Esophagus squamous epithelium (tissue), 4 donors: Measurements from ENCODE around the gene AOC2.

Experiments used
- POLR2A ChIP-seq, 4 donors: fragments of 450-650 bp; IDR thresholded peaks; one replicate each; pipeline ENCODE4 v1.6.1; 2017; ENCODE audit warnings: antibody characterized with exemption in 4 of 4, mild to moderate bottlenecking in 4 of 4, moderate library complexity in 3 of 4
- TF ChIP-seq, protein P1 (sequence below), 6 experiments: fragments of 450-650 bp in 4 of 6; fragments of 200-600 bp in 2 of 6; sonication (generic) in 2 of 6; IDR thresholded peaks; one replicate each; pipeline ENCODE4 v1.5.1; 2016 to 2019; ENCODE audit warnings: antibody characterized with exemption in 6 of 6, mild to moderate bottlenecking in 4 of 6, moderate library complexity in 4 of 6

DNA sequence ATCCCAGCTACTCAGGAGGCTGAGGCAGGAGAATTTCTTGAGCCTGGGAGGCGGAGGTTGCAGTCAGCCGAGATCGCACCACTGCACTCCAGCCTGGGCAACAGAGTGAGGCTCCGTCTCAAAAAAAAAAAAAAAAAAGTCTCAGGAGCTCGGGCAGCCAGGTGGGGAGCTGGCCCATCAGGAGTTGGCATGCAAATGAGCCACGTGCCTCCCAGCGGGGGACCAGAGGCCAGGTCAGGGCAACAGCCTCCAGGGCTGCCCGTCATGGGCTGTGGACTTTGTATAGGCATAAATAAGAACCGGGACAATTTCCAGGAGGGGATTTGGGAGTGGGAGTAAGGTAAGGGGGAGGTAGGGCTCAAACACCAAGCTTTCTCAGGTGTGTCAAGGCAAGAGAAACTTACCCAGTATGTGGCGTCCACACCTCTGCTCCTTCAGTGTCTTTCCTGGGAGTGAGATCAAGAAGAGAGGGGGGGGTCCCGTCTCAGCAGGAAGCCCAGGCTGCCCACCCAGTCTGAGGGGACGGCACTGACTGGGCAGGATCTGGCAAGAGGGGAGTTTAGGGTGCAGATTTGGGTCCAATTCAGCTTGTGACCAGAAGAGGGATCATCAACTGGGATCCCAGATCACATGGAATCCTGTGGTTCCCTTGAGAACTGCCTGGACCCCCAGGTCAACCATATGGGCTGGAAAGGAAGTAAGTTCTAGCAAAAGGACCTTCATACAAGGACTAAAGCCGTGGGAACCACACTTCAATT lies 33.9 kb downstream of the AOC2 start:
- TF ChIP-seq, protein P1, sequence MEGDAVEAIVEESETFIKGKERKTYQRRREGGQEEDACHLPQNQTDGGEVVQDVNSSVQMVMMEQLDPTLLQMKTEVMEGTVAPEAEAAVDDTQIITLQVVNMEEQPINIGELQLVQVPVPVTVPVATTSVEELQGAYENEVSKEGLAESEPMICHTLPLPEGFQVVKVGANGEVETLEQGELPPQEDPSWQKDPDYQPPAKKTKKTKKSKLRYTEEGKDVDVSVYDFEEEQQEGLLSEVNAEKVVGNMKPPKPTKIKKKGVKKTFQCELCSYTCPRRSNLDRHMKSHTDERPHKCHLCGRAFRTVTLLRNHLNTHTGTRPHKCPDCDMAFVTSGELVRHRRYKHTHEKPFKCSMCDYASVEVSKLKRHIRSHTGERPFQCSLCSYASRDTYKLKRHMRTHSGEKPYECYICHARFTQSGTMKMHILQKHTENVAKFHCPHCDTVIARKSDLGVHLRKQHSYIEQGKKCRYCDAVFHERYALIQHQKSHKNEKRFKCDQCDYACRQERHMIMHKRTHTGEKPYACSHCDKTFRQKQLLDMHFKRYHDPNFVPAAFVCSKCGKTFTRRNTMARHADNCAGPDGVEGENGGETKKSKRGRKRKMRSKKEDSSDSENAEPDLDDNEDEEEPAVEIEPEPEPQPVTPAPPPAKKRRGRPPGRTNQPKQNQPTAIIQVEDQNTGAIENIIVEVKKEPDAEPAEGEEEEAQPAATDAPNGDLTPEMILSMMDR (IDR thresholded peaks at IDR 0.05) = no peak
- no peak for TF ChIP-seq POLR2A (IDR thresholded peaks at IDR 0.05)
